GM23338 (cell line): ENCODE results near the gene USP36.

Experiments
- CREB1 ChIP-seq: fragments of 250-450 bp; sonication (Bioruptor Pico); IDR thresholded peaks from 2 replicates; pipeline ENCODE4 v1.5.0; 2020; ENCODE audit warnings: low read depth, mild to moderate bottlenecking, moderate library complexity
- CTCF ChIP-seq, 2 experiments: fragments of 200-600 bp in 1 of 2; sonication (generic) in 1 of 2; conservative IDR thresholded peaks; 2 replicates each; pipeline versions ENCODE4 v1.5.1 to v1.6.1; 2016 to 2017; ENCODE audit warnings: antibody characterized with exemption in 2 of 2, low read depth in 2 of 2, mild to moderate bottlenecking in 2 of 2, moderate library complexity in 1 of 2
- ETS1 ChIP-seq: IDR thresholded peaks from 2 replicates; pipeline ENCODE4 v1.6.1; 2016; ENCODE audit warnings: antibody characterized with exemption
- EZH2 ChIP-seq: fragments of 200-600 bp; sonication (generic); IDR thresholded peaks from one replicate; pipeline ENCODE4 v1.8.0; 2017; ENCODE audit warnings: antibody characterized with exemption, mild to moderate bottlenecking, low read depth; ENCODE audit not compliant: unreplicated experiment
- EZH2phosphoT487 ChIP-seq: fragments of 200-600 bp; sonication (generic); IDR thresholded peaks from one replicate; pipeline ENCODE4 v1.8.1; 2018; ENCODE audit warnings: antibody characterized with exemption; ENCODE audit not compliant: unreplicated experiment
- JUNB ChIP-seq: IDR thresholded peaks from one replicate; pipeline ENCODE4 v1.6.1; 2016; ENCODE audit warnings: antibody characterized with exemption; ENCODE audit not compliant: unreplicated experiment
- NANOG ChIP-seq: IDR thresholded peaks from 2 replicates; pipeline ENCODE4 v1.6.1; 2016; ENCODE audit warnings: antibody characterized with exemption, borderline replicate concordance
- POLR2AphosphoS5 ChIP-seq: IDR thresholded peaks from 2 replicates; pipeline ENCODE4 v1.6.1; 2016; ENCODE audit warnings: antibody characterized with exemption, low read depth
- REST ChIP-seq: IDR thresholded peaks from one replicate; pipeline ENCODE4 v1.6.1; 2018; ENCODE audit warnings: antibody characterized with exemption; ENCODE audit not compliant: unreplicated experiment
- STAT1 ChIP-seq: IDR thresholded peaks from one replicate; pipeline ENCODE4 v1.6.1; 2016; ENCODE audit warnings: antibody characterized with exemption; ENCODE audit not compliant: unreplicated experiment
- ZNF331 ChIP-seq: fragments of 250-450 bp; sonication (Bioruptor Pico); IDR thresholded peaks from 2 replicates; pipeline ENCODE4 v1.5.0; 2020; ENCODE audit warnings: low read depth, mild to moderate bottlenecking, moderate library complexity

- TF ChIP-seq REST (no peak), CTCF (conservative IDR thresholded peaks at IDR 0.05; ENCODE audit: low read depth in 2 of 2) (no peak), EZH2phosphoT487 (no peak), ETS1 (no peak), POLR2AphosphoS5 (no peak), EZH2 (no peak), STAT1 (no peak), JUNB (no peak), CREB1 (CRISPR knock-in tag) (no peak), NANOG (no peak), ZNF331 (no peak)
These were observed 8.1 kb downstream of the USP36 start for GRCh38 chr17:78832541-78832810.
